HG02623 (cell line): ENCODE measurements around the gene ARG1.

ENCODE experiments used
- ATAC-seq: cut with Tn5 transposase; IDR thresholded peaks from one replicate; pipeline ENCODE4 v1.9.1; 2021; ENCODE audit warnings: moderate library complexity; ENCODE audit not compliant: unreplicated experiment

ARG1 gene

GRCh38 chr6:131581523-131581922 lies 8.5 kb downstream of the ARG1 start:
- ATAC-seq, result no peak

DNA sequence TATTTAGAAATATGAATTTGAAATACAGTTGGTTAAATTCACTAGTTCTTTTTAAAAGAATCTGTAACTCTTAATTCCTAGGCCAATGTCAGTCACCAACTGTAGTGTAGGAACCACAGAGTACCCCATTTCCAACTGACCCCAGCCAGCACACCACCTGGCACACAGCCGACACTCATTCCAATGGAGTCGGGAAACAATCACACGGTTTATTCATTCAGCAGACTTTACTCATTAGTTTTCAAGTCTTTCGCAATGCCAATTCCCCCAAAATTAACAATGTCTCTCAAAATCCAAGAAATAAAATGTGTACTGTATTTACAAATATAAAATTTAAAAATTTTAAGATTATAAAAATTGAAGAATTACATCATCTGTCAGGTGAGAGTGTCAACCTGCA lies 13.5 kb downstream of the ARG1 start:
- no peak for ATAC-seq

DNA sequence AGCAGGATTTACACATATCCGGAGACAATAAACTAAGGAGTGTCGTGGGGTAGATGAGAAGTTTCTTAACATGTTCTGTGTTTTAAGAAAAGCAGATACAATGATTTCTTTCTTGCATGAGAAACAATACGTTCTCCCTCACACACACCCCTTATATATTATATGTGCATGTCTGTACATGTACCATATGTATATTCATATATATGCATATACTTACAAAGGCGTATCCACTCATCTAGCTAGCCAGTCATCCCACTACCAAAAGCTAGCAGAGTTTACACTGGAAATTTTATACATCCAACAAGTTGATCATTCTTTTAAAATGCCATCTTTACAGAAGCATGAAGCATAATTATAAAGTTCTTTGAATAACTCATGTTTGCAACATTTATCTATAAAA lies 14.9 kb downstream of the ARG1 start:
- ATAC-seq, result no peak

- ATAC-seq, result no peak
Observed at GRCh38 chr6:131588643-131589042, 15.6 kb downstream of the ARG1 start.

GRCh38 chr6:131592935-131593334 lies 19.9 kb downstream of the ARG1 start:
- no peak for ATAC-seq

DNA sequence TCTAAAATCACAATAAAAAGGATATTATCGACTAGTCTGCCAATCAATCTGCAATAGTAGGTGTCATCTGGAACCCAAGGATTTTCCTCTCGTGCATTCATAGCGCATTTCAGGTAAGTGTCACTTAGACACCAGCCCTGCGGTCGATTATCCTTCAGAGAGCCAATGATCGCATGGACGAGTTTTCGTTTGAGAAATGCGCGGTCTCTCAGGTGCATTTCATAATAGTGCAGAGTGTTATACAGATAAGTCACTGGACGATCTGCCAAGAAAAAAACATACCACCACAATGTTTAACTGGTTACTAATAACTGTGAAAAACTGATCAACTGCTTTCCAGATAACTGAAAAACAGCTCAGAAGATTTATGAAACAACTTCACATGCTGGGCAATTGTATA lies 21.0 kb downstream of the ARG1 start:
- no peak for ATAC-seq

DNA sequence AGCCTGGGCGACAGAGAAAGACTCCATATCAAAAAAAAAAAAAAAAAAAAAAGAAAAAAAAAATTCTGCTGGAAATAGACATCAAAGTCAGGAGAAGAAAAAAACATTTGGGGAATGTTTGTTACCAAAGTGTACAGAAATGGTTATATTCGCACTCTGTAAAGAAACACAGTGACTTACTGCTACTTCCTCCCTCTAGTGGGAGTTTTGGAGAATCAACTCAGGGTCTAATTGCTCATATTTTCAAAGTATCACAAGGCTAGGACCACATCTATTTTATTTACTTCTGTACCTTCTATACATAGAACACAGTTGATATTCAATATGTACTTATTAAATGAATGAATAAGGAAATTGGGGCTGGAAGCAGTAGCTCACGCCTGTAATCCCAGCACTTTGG lies 24.4 kb downstream of the ARG1 start:
- ATAC-seq, result no peak

- ATAC-seq, result no peak
Observed at GRCh38 chr6:131600716-131601115, 27.7 kb downstream of the ARG1 start.

- no peak for ATAC-seq
Observed at GRCh38 chr6:131602781-131603312, 29.8 kb downstream of the ARG1 start.

GRCh38 chr6:131613296-131613925 lies 40.4 kb downstream of the ARG1 start:
- ATAC-seq, result no peak

GRCh38 chr6:131615275-131615674 lies 42.2 kb downstream of the ARG1 start:
- no peak for ATAC-seq

- peak; percentile 99 for ATAC-seq
Observed at GRCh38 chr6:131627724-131628682, 55.0 kb downstream of the ARG1 start, which contains the start of gene MED23. Gene MED23, minus strand, starts transcription at chr6:131628242. Its CDS starts 193 bp downstream, at chr6:131628049.

DNA sequence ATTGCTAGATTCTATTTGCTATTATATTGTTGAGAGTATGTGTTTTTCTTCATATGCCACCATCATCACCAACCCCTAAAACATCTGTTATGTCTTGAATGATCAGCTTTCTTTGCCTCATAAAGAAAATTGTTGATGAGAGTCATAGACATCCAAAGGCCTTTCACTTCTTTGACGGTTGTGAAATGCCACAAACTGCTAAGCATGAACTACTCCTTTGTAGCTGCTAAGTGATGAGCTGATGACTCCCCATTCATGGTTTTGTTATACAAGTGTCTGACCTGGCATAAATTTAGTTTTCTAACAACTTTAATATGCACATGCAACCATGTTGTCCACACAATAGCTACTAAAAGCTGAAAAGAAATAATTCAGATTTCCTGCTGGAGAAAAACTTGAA lies 55.7 kb downstream of the ARG1 start:
- no peak for ATAC-seq

GRCh38 chr6:131629651-131630050 lies 56.6 kb downstream of the ARG1 start:
- no peak for ATAC-seq

DNA sequence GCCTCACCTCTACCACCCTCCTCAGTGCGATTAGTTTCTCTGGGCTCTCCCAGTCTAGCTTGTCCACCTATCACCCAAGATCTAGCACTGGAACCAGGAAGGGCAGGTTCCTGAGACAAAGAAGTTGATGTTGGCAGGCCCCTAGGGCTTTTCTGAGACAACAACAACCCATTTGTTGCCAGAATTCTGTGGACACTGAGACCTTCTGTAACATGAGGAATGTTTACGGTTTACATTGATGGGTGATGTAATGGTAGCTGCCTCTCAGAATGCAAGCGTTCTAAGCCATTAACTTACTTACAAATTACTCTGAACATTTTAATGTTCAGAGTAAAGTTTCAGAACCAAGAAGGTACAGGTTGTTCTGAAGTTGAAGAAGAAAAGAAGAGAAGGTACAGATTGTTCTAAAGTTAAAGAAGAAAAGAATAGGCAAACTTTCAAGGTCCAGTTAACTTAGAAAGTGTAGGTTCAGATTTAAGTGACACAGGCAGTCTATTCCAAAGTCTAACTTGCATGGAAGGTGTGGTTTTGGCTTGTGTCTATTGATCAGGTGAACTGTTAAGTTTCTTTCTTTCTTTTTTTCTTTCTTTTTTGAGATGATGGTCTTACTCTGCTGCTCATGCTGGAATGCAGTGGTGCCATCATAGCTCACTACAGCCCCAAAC lies 58.7 kb downstream of the ARG1 start:
- no peak for ATAC-seq
